HepG2 (cell line): Measurements from ENCODE around the gene C21orf91. TPM values are rescaled to one million over a fixed set of nuclear protein-coding genes. Genes with fewer than 3 reads are reported as not detected.

Experiments used
- ATAC-seq: fragments of 200-7000 bp; cut with Tn5 transposase; 3 replicates; pipeline ENCODE4 v1.9.1; 2020; ENCODE audit warnings: mild to moderate bottlenecking, moderate library complexity
- BruUV-seq: library from RNA; stranded (reverse); fragments of 400-500 nt; replicated peaks from 2 replicates; lab custom pipeline; 2021; lab: Mats Ljungman, UMichigan
- CTCF ChIA-PET: fragments of 300-600 bp; formaldehyde crosslinking; extraction: SDS; loops from one replicate; lab custom pipeline; 2021; ENCODE audit warnings: low total read pairs, inconsistent platforms, low intra/inter-chr PET ratio; lab: Yijun Ruan, JAX
- POLR2A ChIA-PET: fragments of 350-600 bp; sonication (Branson Sonifier 250); formaldehyde crosslinking; loops from one replicate; lab custom pipeline; 2020; ENCODE audit warnings: antibody characterized with exemption, inconsistent platforms; lab: Yijun Ruan, JAX
- DNase-seq: peaks from one replicate; pipeline ENCODE4 v3.0.0-alpha.2; 2015; ENCODE audit warnings: low spot score
- FAIRE-seq: peaks from 3 replicates; lab custom pipeline; 2011; peaks lifted over from hg19 to GRCh38; lab: Jason Lieb, UNC
- H2AFZ ChIP-seq: one replicate; pipeline ENCODE4 v1.6.1; 2011; ENCODE audit warnings: low read length, inconsistent platforms
- H3K27ac ChIP-seq: fragments of 300-600 bp; 3 replicates; pipeline ENCODE4 v1.8.0; 2011; ENCODE audit warnings: mixed run types, mild to moderate bottlenecking, mixed read lengths, low read length, inconsistent platforms; ENCODE audit not compliant: insufficient read depth; ENCODE audit errors: extremely low read length
- H3K27me3 ChIP-seq, 2 experiments: fragments of 200-600 bp in 1 of 2; 2 replicates in 1 of 2; 3 replicates in 1 of 2; pipeline versions ENCODE4 v1.6.0 to v1.8.0; 2011; ENCODE audit warnings: low read length in 2 of 2, mild to moderate bottlenecking in 2 of 2, moderate library complexity in 2 of 2, inconsistent platforms in 1 of 2; ENCODE audit not compliant: insufficient read depth in 2 of 2, control insufficient read depth in 1 of 2
- H3K36me3 ChIP-seq, 2 experiments: fragments of 200-600 bp in 1 of 2; replicated peaks in 1 of 2; 2 replicates in 1 of 2; 3 replicates in 1 of 2; pipeline versions ENCODE4 v1.5.1 to v1.8.0; 2011; ENCODE audit warnings: low read length in 2 of 2, inconsistent platforms in 1 of 2; ENCODE audit not compliant: insufficient read depth in 2 of 2, control insufficient read depth in 1 of 2
- H3K4me1 ChIP-seq: 2 replicates; pipeline ENCODE4 v1.5.1; 2012; ENCODE audit warnings: low read length, inconsistent platforms; ENCODE audit not compliant: insufficient read depth
- H3K4me2 ChIP-seq: 2 replicates; pipeline ENCODE4 v1.6.0; 2011; ENCODE audit warnings: low read depth, low read length, inconsistent platforms
- H3K4me3 ChIP-seq, 3 experiments: fragments of 200-600 bp in 1 of 3; sonication (generic), shearing (Covaris generic) in 1 of 3; replicated peaks in 1 of 3; 2 replicates each; pipeline ENCODE4 v1.5.1; 2011 to 2016; ENCODE audit warnings: low read length in 3 of 3, inconsistent platforms in 2 of 3, low read depth in 2 of 3, mild to moderate bottlenecking in 2 of 3, control low read depth in 1 of 3, mixed read lengths in 1 of 3; ENCODE audit not compliant: insufficient read depth in 1 of 3
- H3K79me2 ChIP-seq: one replicate; pipeline ENCODE4 v1.6.1; 2011; ENCODE audit warnings: low read length, inconsistent platforms; ENCODE audit not compliant: insufficient read depth
- H3K9ac ChIP-seq: 2 replicates; pipeline ENCODE4 v1.6.0; 2011; ENCODE audit warnings: mild to moderate bottlenecking, low read depth, low read length, inconsistent platforms; ENCODE audit not compliant: insufficient read depth
- H3K9me3 ChIP-seq: 2 replicates; pipeline ENCODE4 v1.5.1; 2012; ENCODE audit warnings: mild to moderate bottlenecking, low read length
- H4K20me1 ChIP-seq: 2 replicates; pipeline ENCODE4 v1.6.0; 2011; ENCODE audit warnings: inconsistent platforms, mild to moderate bottlenecking, low read length, moderate library complexity; ENCODE audit not compliant: insufficient read depth
- EEA1 ChIP-seq: sonication (generic); formaldehyde crosslinking; IDR thresholded peaks from 2 replicates; pipeline ENCODE4 v1.5.1; 2020; ENCODE audit warnings: mild to moderate bottlenecking, missing genetic modification reagents, borderline replicate concordance
- PHF21A ChIP-seq: sonication (generic); formaldehyde crosslinking; IDR thresholded peaks from 2 replicates; pipeline ENCODE4 v1.5.0; 2020; ENCODE audit warnings: mild to moderate bottlenecking, missing genetic modification reagents
- PHF8 ChIP-seq: sonication (generic); formaldehyde crosslinking; IDR thresholded peaks from 2 replicates; pipeline ENCODE4 v1.5.0; 2020; ENCODE audit warnings: missing genetic modification reagents
- PLSCR1 ChIP-seq: sonication (generic); formaldehyde crosslinking; IDR thresholded peaks from 2 replicates; pipeline ENCODE4 v1.5.0; 2020; ENCODE audit warnings: missing genetic modification reagents, mild to moderate bottlenecking, borderline replicate concordance
- PRDM4 ChIP-seq: sonication (generic); formaldehyde crosslinking; IDR thresholded peaks from 2 replicates; pipeline ENCODE4 v1.9.0; 2021; ENCODE audit warnings: missing genetic modification reagents, borderline replicate concordance
- RBM22 ChIP-seq: fragments of 200-400 bp; formaldehyde crosslinking; optimal IDR thresholded peaks from 2 replicates; pipeline ENCODE3; 2017; ENCODE audit warnings: mild to moderate bottlenecking, low read length, moderate library complexity
- REL ChIP-seq: sonication (generic); formaldehyde crosslinking; conservative IDR thresholded peaks from 2 replicates; pipeline ENCODE4 v1.8.0; 2022; ENCODE audit warnings: mild to moderate bottlenecking, missing genetic modification reagents, moderate library complexity
- THAP9 ChIP-seq: sonication (generic); formaldehyde crosslinking; IDR thresholded peaks from 2 replicates; pipeline ENCODE4; 2020; ENCODE audit warnings: missing genetic modification reagents, mild to moderate bottlenecking, borderline replicate concordance
- ZNF232 ChIP-seq: sonication (generic); formaldehyde crosslinking; IDR thresholded peaks from 2 replicates; pipeline ENCODE4 v1.4.0; 2020; ENCODE audit warnings: missing genetic modification reagents, borderline replicate concordance
- ZNF235 ChIP-seq: sonication (generic); formaldehyde crosslinking; IDR thresholded peaks from 2 replicates; pipeline ENCODE4 v1.8.1; 2023; ENCODE audit warnings: mild to moderate bottlenecking, missing genetic modification reagents, borderline replicate concordance
- ZNF362 ChIP-seq: sonication (generic); formaldehyde crosslinking; IDR thresholded peaks from 2 replicates; pipeline ENCODE4 v1.4.0; 2020; ENCODE audit warnings: missing genetic modification reagents, mild to moderate bottlenecking, borderline replicate concordance
- ZNF800 ChIP-seq: sonication (generic); formaldehyde crosslinking; IDR thresholded peaks from 2 replicates; pipeline ENCODE4 v1.4.0; 2020; ENCODE audit warnings: missing genetic modification reagents
- WGBS: methylation state at CpG from one replicate; pipeline ENCODE4 v1.1.6; 2017; ENCODE audit warnings: low lambda C conversion rate; 5-methylcytosine and 5-hydroxymethylcytosine counted together
- in situ Hi-C: cut with HindIII; loops from 2 replicates; pipeline ENCODE4 v1.10.0; 2017; ENCODE audit warnings: low pct_unique_long_range_greater_than_20kb; ENCODE audit not compliant: extremely low pct_ligation_motif_present
- intact Hi-C: fragments of 100-400 bp; cut with micrococcal nuclease; formaldehyde crosslinking; loops from one replicate; pipeline ENCODE4 v1.10.0; 2022; ENCODE audit not compliant: unreplicated experiment
- polyA plus RNA-seq, 8 experiments: library from polyadenylated mRNA; depleted of rRNA in 3 of 8; stranded (reverse) in 7 of 8; unstranded in 1 of 8; fragments of >200 nt; fragmentation: Illumina TruSeq in 4 of 8; extraction: Trizol in 4 of 8; gene quantifications; 2 replicates each; pipeline versions ENCODE4 v1.2.1 to v1.2.3, GENCODE V29; 2011 to 2016; ENCODE audit warnings: low read depth in 4 of 8, missing spikeins in 1 of 8, mixed read lengths in 1 of 8; ENCODE audit not compliant: insufficient read depth in 1 of 8
- total RNA-seq, 5 experiments: library from RNA; depleted of rRNA; stranded (reverse); fragments of >200 nt; fragmentation: Illumina TruSeq; extraction: Trizol; gene quantifications; 2 replicates each; pipeline ENCODE4 v1.2.3, GENCODE V29; 2016; ENCODE audit warnings: low read depth in 1 of 5

Gene C21orf91
- total and polyA plus RNA-seq, 2 of the 13 experiments (the other 11 are each of a cell fraction or from before 2014, with no cell fraction given): 2.9 to 7.8 TPM

- BruUV-seq: no TSS peak
- no peak overlapping the region for H3K9ac ChIP-seq
- intact Hi-C loops (no loop called here), in situ Hi-C loops (no loop called here)
- DNase-seq (no peak), FAIRE-seq (no peak), ATAC-seq (no peak)
- H3K27me3 ChIP-seq: no peaks in the 10 kb centered on the region
- H3K4me2 ChIP-seq: no peak overlapping the region
- H3K36me3 ChIP-seq: no peaks in the 10 kb centered on the region
- H3K4me3 ChIP-seq: no peak overlapping the region
- no peak overlapping the region for H2AFZ ChIP-seq
- H3K9me3 ChIP-seq: no peaks in the 10 kb centered on the region
- H3K27ac ChIP-seq: no peak overlapping the region
- ChIA-PET CTCF (no interaction called here), POLR2A (no interaction called here)
- no peaks in the 10 kb centered on the region for H3K4me1 ChIP-seq
- no peaks in the 10 kb centered on the region for H3K79me2 ChIP-seq
- WGBS: 17% methylated on average over 3 of the region's 3 CpGs
- H4K20me1 ChIP-seq: no peaks in the 10 kb centered on the region
- TF ChIP-seq ZNF800 (CRISPR knock-in tag) (no peak), RBM22 (no peak), ZNF362 (CRISPR knock-in tag) (no peak), EEA1 (CRISPR knock-in tag) (no peak), PLSCR1 (CRISPR knock-in tag) (no peak), THAP9 (CRISPR knock-in tag) (no peak), PRDM4 (CRISPR knock-in tag) (no peak), PHF8 (CRISPR knock-in tag) (no peak), ZNF235 (no peak), ZNF232 (CRISPR knock-in tag) (no peak), PHF21A (CRISPR knock-in tag) (no peak), REL (CRISPR knock-in tag) (no peak)
Measured at GRCh38 chr21:17828223-17828622, 9.1 kb upstream of the C21orf91 start.
